ENCODE results near the gene SHD. TPM values are rescaled to one million over a fixed set of nuclear protein-coding genes. Genes with fewer than 3 reads are reported as not detected.

The SHD gene
- total RNA-seq, 2 donors from 2014 or later = 2.8 to 6.6 TPM

GRCh38 chr19:4294389-4294788 is 15.3 kb downstream of the SHD start:
- Mint-ChIP-seq H3K4me1 (no peaks in the 10 kb centered on the region), H3K36me3 (ENCODE audit: low read depth) (no peaks in the 10 kb centered on the region), H3K9me3 (no peaks in the 10 kb centered on the region), H3K27me3 (ENCODE audit: insufficient read depth) (peaks cover 3% of the 10 kb centered on the region), H3K4me3 (no peak overlapping the region), H3K27ac (no peak overlapping the region)
- DNase-seq = peak; percentile 62
- Histone ChIP-seq H3K27ac (ENCODE audit: low read depth, low read length) (no peak overlapping the region), H3K4me3 (ENCODE audit: low read length) (no peak overlapping the region), H3K36me3 (ENCODE audit: control insufficient read depth, insufficient read depth, low read length) (no peaks in the 10 kb centered on the region), H3K9me3 (ENCODE audit: control insufficient read depth, low read length) (no peaks in the 10 kb centered on the region), H3K9ac (ENCODE audit: extremely low read depth, low read length, poor library complexity, severe bottlenecking) (no peak overlapping the region), H3K27me3 (ENCODE audit: control insufficient read depth, insufficient read depth, low read length, poor library complexity, severe bottlenecking) (no peaks in the 10 kb centered on the region), H3K4me1 (ENCODE audit: control insufficient read depth, insufficient read depth, low read length) (no peaks in the 10 kb centered on the region)
- 71 to 92% methylated on average over 2 to 5 of the region's 10 CpGs for WGBS, 2 experiments (ENCODE audit: insufficient coverage in 1 of 2, insufficient read length in 1 of 2)
- no peak for TF ChIP-seq CTCF (conservative IDR thresholded peaks at IDR 0.05)

- Mint-ChIP-seq H3K27me3 (ENCODE audit: insufficient read depth) (peaks cover 3% of the 10 kb centered on the region), H3K4me1 (no peaks in the 10 kb centered on the region), H3K4me3 (no peak overlapping the region), H3K27ac (no peak overlapping the region), H3K36me3 (ENCODE audit: low read depth) (no peaks in the 10 kb centered on the region), H3K9me3 (no peaks in the 10 kb centered on the region)
- Histone ChIP-seq H3K9me3 (ENCODE audit: control insufficient read depth, low read length) (no peaks in the 10 kb centered on the region), H3K36me3 (ENCODE audit: control insufficient read depth, insufficient read depth, low read length) (no peaks in the 10 kb centered on the region), H3K4me3 (ENCODE audit: low read length) (no peak overlapping the region), H3K9ac (ENCODE audit: extremely low read depth, low read length, poor library complexity, severe bottlenecking) (no peak overlapping the region), H3K27me3 (ENCODE audit: control insufficient read depth, insufficient read depth, low read length, poor library complexity, severe bottlenecking) (no peaks in the 10 kb centered on the region), H3K27ac (ENCODE audit: low read depth, low read length) (no peak overlapping the region), H3K4me1 (ENCODE audit: control insufficient read depth, insufficient read depth, low read length) (no peaks in the 10 kb centered on the region)
- peak; percentile 59 for DNase-seq
- no peak for TF ChIP-seq CTCF (conservative IDR thresholded peaks at IDR 0.05)
- 77 to 95% methylated on average over 7 to 9 of the region's 14 CpGs for WGBS, 2 experiments (ENCODE audit: insufficient coverage in 1 of 2, insufficient read length in 1 of 2)
Observed at GRCh38 chr19:4295972-4296771, 17.1 kb downstream of the SHD start.

- Mint-ChIP-seq H3K4me1 (peaks cover 6% of the 10 kb centered on the region), H3K36me3 (ENCODE audit: low read depth) (no peaks in the 10 kb centered on the region), H3K9me3 (no peaks in the 10 kb centered on the region), H3K4me3 (no peak overlapping the region), H3K27ac (no peak overlapping the region), H3K27me3 (ENCODE audit: insufficient read depth) (peaks cover 3% of the 10 kb centered on the region)
- H3K4me3 ChIP-seq (ENCODE audit: low read length) = no peak overlapping the region
- H3K9ac ChIP-seq (ENCODE audit: extremely low read depth, low read length, poor library complexity, severe bottlenecking) = no peak overlapping the region
- TF ChIP-seq CTCF (conservative IDR thresholded peaks at IDR 0.05) = peak; percentile 28
- WGBS, 2 experiments (ENCODE audit: insufficient coverage in 1 of 2, insufficient read length in 1 of 2) = 86 to 87% methylated on average over 15 to 27 of the region's 27 CpGs
- peak; percentile 72 for DNase-seq
- H3K27me3 ChIP-seq (ENCODE audit: control insufficient read depth, insufficient read depth, low read length, poor library complexity, severe bottlenecking) = no peaks in the 10 kb centered on the region
- H3K36me3 ChIP-seq (ENCODE audit: control insufficient read depth, insufficient read depth, low read length) = no peaks in the 10 kb centered on the region
- H3K4me1 ChIP-seq (ENCODE audit: control insufficient read depth, insufficient read depth, low read length) = no peaks in the 10 kb centered on the region
- no peak overlapping the region for H3K27ac ChIP-seq (ENCODE audit: low read depth, low read length)
- H3K9me3 ChIP-seq (ENCODE audit: control insufficient read depth, low read length) = no peaks in the 10 kb centered on the region
Observed at GRCh38 chr19:4297901-4298809, 19.1 kb downstream of the SHD start.

All from endodermal cell (in vitro differentiated cells).